CD4-positive, alpha-beta T cell (primary cell): ENCODE measurements around the gene HDHD3. TPM values are rescaled to one million over a fixed set of nuclear protein-coding genes. Genes with fewer than 3 reads are reported as not detected.

ENCODE experiments used
- ATAC-seq: fragments of 200-7000 bp; cut with Tn5 transposase; one replicate; pipeline ENCODE4 v1.10.0; 2022; ENCODE audit warnings: mild to moderate bottlenecking; ENCODE audit not compliant: poor library complexity
- CTCF ChIA-PET: fragments of 350-600 bp; sonication (Branson Sonifier 250); formaldehyde crosslinking; loops from one replicate; lab custom pipeline; 2021; ENCODE audit warnings: antibody characterized with exemption, inconsistent platforms; lab: Charles Lee
- POLR2A ChIA-PET: fragments of 350-600 bp; sonication (Branson Sonifier 250); formaldehyde crosslinking; loops from one replicate; lab custom pipeline; 2021; ENCODE audit warnings: antibody characterized with exemption, inconsistent platforms; lab: Charles Lee
- DNase-seq, 14 experiments: peaks; one replicate each; pipeline ENCODE4 v3.0.0-alpha.2; 2013 to 2020; ENCODE audit warnings: mixed read lengths in 2 of 14
- H3K27ac ChIP-seq, 2 donors: one replicate each; pipeline versions ENCODE4 v1.5.1 to v1.7.0; 2013; ENCODE audit warnings: low read length in 2 of 2, low read depth in 1 of 2, mild to moderate bottlenecking in 1 of 2
- H3K27me3 ChIP-seq, 2 experiments: 1 replicate in 1 of 2; 2 replicates in 1 of 2; pipeline versions ENCODE4 v1.6.1 to v1.7.0; 2013; ENCODE audit warnings: low read length in 2 of 2, control low read depth in 1 of 2, mild to moderate bottlenecking in 1 of 2, moderate library complexity in 1 of 2; ENCODE audit not compliant: insufficient read depth in 2 of 2, control insufficient read depth in 1 of 2
- H3K36me3 ChIP-seq: one replicate; pipeline ENCODE4 v1.6.1; 2013; ENCODE audit warnings: low read length, control low read depth; ENCODE audit not compliant: insufficient read depth
- H3K4me1 ChIP-seq: one replicate; pipeline ENCODE4 v1.6.1; 2013; ENCODE audit warnings: low read length, control low read depth; ENCODE audit not compliant: insufficient read depth
- H3K4me3 ChIP-seq: one replicate; pipeline ENCODE4 v1.5.1; 2013; ENCODE audit warnings: mild to moderate bottlenecking, low read length, moderate library complexity
- H3K9me3 ChIP-seq, 2 experiments: 1 replicate in 1 of 2; 2 replicates in 1 of 2; pipeline versions ENCODE4 v1.6.1 to v1.7.0; 2013; ENCODE audit warnings: low read length in 2 of 2, mild to moderate bottlenecking in 2 of 2, control low read depth in 1 of 2, moderate library complexity in 1 of 2; ENCODE audit not compliant: control insufficient read depth in 1 of 2, insufficient read depth in 1 of 2
- H3K27ac Mint-ChIP-seq: one replicate; pipeline ENCODE4 v1.8.0; 2020; ENCODE audit warnings: mixed read lengths
- H3K27me3 Mint-ChIP-seq: one replicate; pipeline ENCODE4 v1.8.0; 2021; ENCODE audit warnings: mixed read lengths
- H3K36me3 Mint-ChIP-seq: one replicate; pipeline ENCODE4 v1.8.0; 2021; ENCODE audit warnings: low read depth, mixed read lengths
- H3K4me1 Mint-ChIP-seq: one replicate; pipeline ENCODE4 v1.8.0; 2021; ENCODE audit warnings: low read depth, mixed read lengths
- H3K4me3 Mint-ChIP-seq: one replicate; pipeline ENCODE4 v1.8.0; 2020; ENCODE audit warnings: mild to moderate bottlenecking, mixed read lengths
- H3K9me3 Mint-ChIP-seq: one replicate; pipeline ENCODE4 v1.8.0; 2020; ENCODE audit warnings: mixed read lengths
- intact Hi-C, 2 experiments: fragments of 100-400 bp; cut with DNase I in 1 of 2; cut with micrococcal nuclease in 1 of 2; formaldehyde crosslinking; loops; one replicate each; pipeline versions ENCODE4 v1.15.1 to v1.9.0; 2023 to 2025; cut with DNase I, micrococcal nuclease
- total RNA-seq, 174 experiments: library from RNA in 2 of 174; stranded (reverse) in 2 of 174; gene quantifications; one replicate each; pipeline ENCODE4 v1.2.3 and lab custom pipeline; 2021 to 2026
- TF ChIP-seq, protein P1 (sequence below): fragments of 200-600 bp; IDR thresholded peaks from one replicate; pipeline ENCODE4 v1.8.0; 2022; ENCODE audit warnings: antibody characterized with exemption, mild to moderate bottlenecking

The HDHD3 gene
- total RNA-seq, 2 experiments from 2014 or later: 12.8 to 13.2 TPM

DNA sequence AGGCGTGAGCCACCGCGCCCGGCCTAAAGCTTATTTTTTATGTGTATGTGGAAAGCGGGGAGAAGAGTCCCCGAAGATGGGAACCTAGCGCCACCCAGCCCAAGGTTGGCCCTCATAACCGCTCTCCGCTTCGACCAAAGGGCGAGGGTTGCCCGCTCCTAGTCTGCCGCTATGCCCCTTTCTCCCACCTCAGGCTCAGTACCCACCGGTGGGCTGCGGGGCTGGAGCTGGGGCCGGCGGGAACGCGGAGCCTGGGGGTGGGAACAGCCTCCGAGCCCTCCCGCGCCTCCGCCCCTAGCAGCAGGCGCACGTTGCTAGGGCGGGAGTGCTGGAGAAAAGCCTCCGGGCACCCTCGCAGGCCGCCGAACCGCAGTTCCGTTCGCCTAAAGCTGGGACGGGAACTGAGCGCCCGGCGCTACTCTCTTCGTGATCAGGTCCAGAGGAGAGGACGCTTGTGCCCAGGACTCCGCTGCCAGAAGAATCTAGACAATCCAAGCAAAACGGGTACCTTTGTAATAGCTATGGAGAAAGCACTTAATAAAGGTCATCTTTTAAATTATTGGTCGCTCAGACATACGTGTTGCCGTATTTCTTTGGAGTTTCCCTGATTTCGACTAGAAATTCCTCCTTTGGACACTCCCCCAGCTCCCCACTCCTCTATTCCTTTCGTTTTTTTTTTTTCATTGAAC lies 36.6 kb downstream of the HDHD3 start, which contains the start of gene WDR31:
Gene WDR31 (minus strand): TSS at position 265 of the 689 bp plus-strand sequence. CDS start 8,253 bp downstream, outside the sequence.
- Histone ChIP-seq H3K9me3 (no peaks in the 10 kb centered on the region), H3K36me3 (no peaks in the 10 kb centered on the region), H3K4me1 (peaks cover 18% of the 10 kb centered on the region), H3K27me3 (no peaks in the 10 kb centered on the region), H3K4me3 (peak within 1 kb of the TSS; percentile 82), H3K27ac (no peak within 1 kb of the TSS)
- Mint-ChIP-seq H3K4me3 (peak within 1 kb of the TSS; percentile 91), H3K27ac (peak within 1 kb of the TSS; percentile 14), H3K36me3 (no peaks in the 10 kb centered on the region), H3K4me1 (peaks cover 25% of the 10 kb centered on the region), H3K9me3 (no peaks in the 10 kb centered on the region), H3K27me3 (peaks cover 11% of the 10 kb centered on the region)
- ATAC-seq: peak; percentile 99
- ChIA-PET CTCF (interaction anchor here (1.4 to 2.2 kb wide), 3 partner anchors 10 to 66 kb away, joined by 4 to 12 read pairs (median 6); partner anchors contain the start of gene ALAD), POLR2A (interaction anchor here (0.8 to 2.1 kb wide), 8 partner anchors 8 to 1709 kb away, joined by 3 to 13 read pairs (median 4); partner anchors contain the start of genes BSPRY, C9orf43, CDC26 and DNAJC25)
- intact Hi-C loops: loop anchor here (1.0 to 10.0 kb wide), 4 partner anchors 36 to 118 kb away; partner anchors contain the start of genes ALAD (in 1 of the 2), CDC26 (in 1 of the 2), FKBP15 (in 1 of the 2) and HDHD3 (in 1 of the 2)
- TF ChIP-seq, protein P1, sequence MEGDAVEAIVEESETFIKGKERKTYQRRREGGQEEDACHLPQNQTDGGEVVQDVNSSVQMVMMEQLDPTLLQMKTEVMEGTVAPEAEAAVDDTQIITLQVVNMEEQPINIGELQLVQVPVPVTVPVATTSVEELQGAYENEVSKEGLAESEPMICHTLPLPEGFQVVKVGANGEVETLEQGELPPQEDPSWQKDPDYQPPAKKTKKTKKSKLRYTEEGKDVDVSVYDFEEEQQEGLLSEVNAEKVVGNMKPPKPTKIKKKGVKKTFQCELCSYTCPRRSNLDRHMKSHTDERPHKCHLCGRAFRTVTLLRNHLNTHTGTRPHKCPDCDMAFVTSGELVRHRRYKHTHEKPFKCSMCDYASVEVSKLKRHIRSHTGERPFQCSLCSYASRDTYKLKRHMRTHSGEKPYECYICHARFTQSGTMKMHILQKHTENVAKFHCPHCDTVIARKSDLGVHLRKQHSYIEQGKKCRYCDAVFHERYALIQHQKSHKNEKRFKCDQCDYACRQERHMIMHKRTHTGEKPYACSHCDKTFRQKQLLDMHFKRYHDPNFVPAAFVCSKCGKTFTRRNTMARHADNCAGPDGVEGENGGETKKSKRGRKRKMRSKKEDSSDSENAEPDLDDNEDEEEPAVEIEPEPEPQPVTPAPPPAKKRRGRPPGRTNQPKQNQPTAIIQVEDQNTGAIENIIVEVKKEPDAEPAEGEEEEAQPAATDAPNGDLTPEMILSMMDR: no peak
- peak; percentile 56 to 88 (median 74) for DNase-seq

DNA sequence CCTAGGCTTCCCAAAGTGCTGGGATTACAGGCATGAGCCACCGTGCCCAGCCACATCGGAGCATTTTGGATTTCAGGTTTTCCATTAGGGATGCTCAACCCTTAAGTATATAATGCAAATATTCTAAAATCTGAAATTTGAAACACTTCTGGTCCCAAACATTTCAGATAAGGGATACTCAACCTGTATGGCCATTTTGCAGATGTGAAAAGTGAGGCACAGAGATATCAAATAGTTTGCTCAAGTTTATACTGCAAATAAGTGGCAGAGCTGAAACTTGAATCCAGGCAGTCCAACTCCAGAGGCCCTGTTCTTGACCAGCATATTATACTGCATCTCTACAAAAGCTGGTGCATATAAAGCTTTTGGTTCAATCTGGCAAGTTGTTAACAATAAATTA lies 39.1 kb downstream of the HDHD3 start:
- Histone ChIP-seq H3K4me1 (peaks cover 18% of the 10 kb centered on the region), H3K36me3 (no peaks in the 10 kb centered on the region), H3K27me3 (no peaks in the 10 kb centered on the region), H3K27ac (no peak overlapping the region), H3K9me3 (no peaks in the 10 kb centered on the region), H3K4me3 (no peak overlapping the region)
- no peak for ATAC-seq
- POLR2A ChIA-PET: interaction anchor here (2.3 kb wide), 1 partner anchor 39 kb away, joined by 5 read pairs; the partner anchor contains the start of gene HDHD3
- TF ChIP-seq, protein P1: no peak
- intact Hi-C loops: loop anchor here in 1 of 2 experiments (2.0 kb wide), 1 partner anchor 65 kb away; no protein-coding TSS in a partner anchor
- Mint-ChIP-seq H3K27me3 (peaks cover 11% of the 10 kb centered on the region), H3K4me1 (peaks cover 25% of the 10 kb centered on the region), H3K9me3 (no peaks in the 10 kb centered on the region), H3K36me3 (no peaks in the 10 kb centered on the region), H3K27ac (no peak overlapping the region), H3K4me3 (peak overlapping the region; percentile 91)
- CTCF ChIA-PET: no interaction called here
- DNase-seq: no peak

DNA sequence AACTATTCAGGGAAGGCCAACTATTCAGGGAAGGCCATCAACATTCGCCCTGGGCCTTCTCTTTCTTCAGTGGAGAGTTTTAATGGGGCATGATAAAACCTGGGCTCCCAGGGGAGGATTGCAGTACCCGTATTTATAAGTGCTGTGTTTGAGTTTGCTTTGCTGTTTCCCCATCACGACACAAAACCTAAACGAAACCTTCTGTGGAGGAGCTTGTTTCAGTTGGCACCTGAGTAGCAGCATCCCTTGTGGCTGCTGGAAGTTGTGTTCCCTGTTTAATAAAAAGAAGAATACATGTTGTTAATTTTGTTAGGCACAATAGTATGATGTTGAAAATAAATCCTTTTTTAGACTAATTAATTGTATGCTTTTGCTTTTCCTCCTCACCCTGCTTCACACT lies 45.0 kb downstream of the HDHD3 start:
- H3K4me3 Mint-ChIP-seq: no peak overlapping the region

More for the DNA sequence above, 45.0 kb downstream of the HDHD3 start:
- Mint-ChIP-seq H3K27me3 (no peaks in the 10 kb centered on the region), H3K9me3 (no peaks in the 10 kb centered on the region), H3K36me3 (no peaks in the 10 kb centered on the region), H3K4me1 (no peaks in the 10 kb centered on the region), H3K27ac (no peak overlapping the region)
- no peak overlapping the region for H3K4me3 ChIP-seq
- ChIA-PET POLR2A (interaction anchor here (1.0 kb wide), 1 partner anchor 8 kb away, joined by 3 read pairs; the partner anchor contains the start of gene WDR31), CTCF (no interaction called here)
- ATAC-seq (no peak), DNase-seq (no peak)
- no peaks in the 10 kb centered on the region for H3K9me3 ChIP-seq
- H3K4me1 ChIP-seq: no peaks in the 10 kb centered on the region
- H3K27me3 ChIP-seq: no peaks in the 10 kb centered on the region
- TF ChIP-seq, protein P1: no peak
- H3K27ac ChIP-seq: no peak overlapping the region
- intact Hi-C loops: no loop called here
- no peaks in the 10 kb centered on the region for H3K36me3 ChIP-seq
